Heart left ventricle (tissue), 16 donors: ENCODE data around the gene SLC9A8. TPM values are rescaled to one million over a fixed set of nuclear protein-coding genes. Genes with fewer than 3 reads are reported as not detected.
A peak's percentile ranks its signal among the peaks of the same experiment; 100 is the strongest.

Source experiments
- ATAC-seq, 4 donors: fragments of 200-7000 bp; cut with Tn5 transposase; one replicate each; pipeline ENCODE4 v1.9.1; 2020 to 2022; ENCODE audit warnings: moderate library complexity in 4 of 4, mild to moderate bottlenecking in 3 of 4, moderate number of reproducible peaks in 1 of 4
- DNase-seq, 5 donors: peaks; one replicate each; pipeline ENCODE4 v3.0.0-alpha.2; 2020
- H3K27ac ChIP-seq, 12 donors: fragments of 200-600 bp; sonication (generic) in 4 of 12; one replicate each; pipeline versions ENCODE4 v1.5.0 to v1.8.0; 2016 to 2022; ENCODE audit warnings: mild to moderate bottlenecking in 2 of 12
- H3K27me3 ChIP-seq, 9 donors: fragments of 200-600 bp; sonication (generic) in 2 of 9; one replicate each; pipeline versions ENCODE4 v1.5.1 to v1.8.0; 2016 to 2022; ENCODE audit warnings: mild to moderate bottlenecking in 3 of 9
- H3K36me3 ChIP-seq, 9 donors: fragments of 200-600 bp; sonication (generic) in 2 of 9; one replicate each; pipeline versions ENCODE4 v1.5.0 to v1.8.0; 2018 to 2022; ENCODE audit warnings: mild to moderate bottlenecking in 2 of 9
- H3K4me1 ChIP-seq, 12 donors: fragments of 200-600 bp; sonication (generic) in 4 of 12; one replicate each; pipeline versions ENCODE4 v1.5.0 to v1.8.0; 2016 to 2022; ENCODE audit warnings: mild to moderate bottlenecking in 3 of 12
- H3K4me3 ChIP-seq, 12 donors: fragments of 200-600 bp; sonication (generic) in 4 of 12; one replicate each; pipeline versions ENCODE4 v1.5.0 to v1.8.0; 2017 to 2022; ENCODE audit warnings: mild to moderate bottlenecking in 9 of 12, moderate library complexity in 4 of 12
- H3K9me3 ChIP-seq, 12 donors: fragments of 200-600 bp; sonication (generic) in 4 of 12; one replicate each; pipeline versions ENCODE4 v1.5.0 to v1.8.0; 2016 to 2022; ENCODE audit warnings: mild to moderate bottlenecking in 1 of 12
- CTCF ChIP-seq, 12 donors: fragments of 200-600 bp; sonication (generic) in 4 of 12; IDR thresholded peaks; one replicate each; pipeline versions ENCODE4 v1.5.0 to v1.8.0; 2018 to 2022; ENCODE audit warnings: antibody characterized with exemption in 12 of 12, mild to moderate bottlenecking in 5 of 12
- POLR2A ChIP-seq, 2 donors: fragments of 450-650 bp; IDR thresholded peaks; one replicate each; pipeline ENCODE4 v1.6.1; 2017; ENCODE audit warnings: antibody characterized with exemption in 2 of 2, mild to moderate bottlenecking in 2 of 2, moderate library complexity in 2 of 2
- WGBS, 4 donors: extraction: QIAGEN DNeasy Blood & Tissue Kit in 2 of 4; methylation state at CpG; one replicate each; pipeline versions ENCODE4 v1.1.5 to v1.1.7; 2013 to 2018; 5-methylcytosine and 5-hydroxymethylcytosine counted together
- intact Hi-C, 10 donors: fragments of 100-400 bp; cut with DNase I; formaldehyde crosslinking; loops; one replicate each; pipeline versions ENCODE4 v1.11.1 to v1.14.2; 2022
- polyA plus RNA-seq, 2 donors: library from polyadenylated mRNA; stranded (reverse); fragments of 200-250 nt; gene quantifications; one replicate each; pipeline ENCODE4 v1.2.3, GENCODE V29; 2013
- total RNA-seq, 9 donors: library from RNA; depleted of rRNA in 2 of 9; stranded (reverse); fragments of >200 nt in 2 of 9; fragmentation: NEBNext Ultra II Directional in 3 of 9; extraction: Animal tissue kit (Norgen Biotek cat#: 25700) in 3 of 9; gene quantifications; one replicate each; pipeline versions ENCODE4 v1.1.0 to v1.2.4, GENCODE V29; 2016 to 2023
- donor health status: ischemic (EF 13 %, LVEDD 7.1; RV severe dilation, severe dysfunction).
- donor health status: healthy with polysubstance abuse.
- donor health status: DM: no; HTN: yes; CAD: no.
- donor health status: DM: no; HTN: no; CAD: no.
- donor health status: ischemic (EF 25% LVEDD 6.9; RV normal size, moderate dysfunction).
- donor health status: ischemic (EF 25% LVEDD 5.7; RV mildly dilated, moderate dysfunction).
- donor health status: healthy.
- donor health status: DM: yes; HTN: yes; CAD: no.
- donor health status: ischemic (EF 35%, LVEDD 5.7; RV mildly dilated, moderate dysfunction).
- donor health status: nonischemic (EF 11% LVEDD 7.7; RV severe dilation, severe dysfunction).
- donor health status: DM: yes; HTN: yes; CAD: no.
- donor health status: PGD.
- donor health status: ischemic (EF 29% LVEDD 5.4; RV normal size, mild dysfunction).
- donor health status: nonischemic (EF 23%, LVEDD 6.1; RV moderate dilation, normal function).

SLC9A8 gene
- total and polyA plus RNA-seq, 11 donors, result 4.6 to 12.5 (median 6.2) TPM

GRCh38 chr20:49928411-49929141 is 115.9 kb downstream of the SLC9A8 start:
- Histone ChIP-seq H3K27ac (peak overlapping the region in 2 of 12 donors; percentile 7 to 61), H3K4me3 (no peak overlapping the region), H3K27me3 (no peaks in the 10 kb centered on the region), H3K4me1 (peaks cover 0 to 18% (median 1%) of the 10 kb centered on the region in 12 donors), H3K9me3 (no peaks in the 10 kb centered on the region), H3K36me3 (no peaks in the 10 kb centered on the region)
- ATAC-seq (peak; percentile 80 to 87 (median 83)), DNase-seq (peak; percentile 65 to 81 (median 73))
- intact Hi-C loops, result loop anchor here in 7 of 10 donors (1.0 to 10.0 kb wide), 8 partner anchors 36 to 388 kb away; no protein-coding TSS in a partner anchor
- TF ChIP-seq CTCF (IDR thresholded peaks at IDR 0.05) (peak; percentile 86 to 97 (median 92)), POLR2A (IDR thresholded peaks at IDR 0.05) (no peak)
- WGBS, 4 donors, result 14 to 18% (median 16%) methylated on average over 15 of the region's 15 CpGs

DNA sequence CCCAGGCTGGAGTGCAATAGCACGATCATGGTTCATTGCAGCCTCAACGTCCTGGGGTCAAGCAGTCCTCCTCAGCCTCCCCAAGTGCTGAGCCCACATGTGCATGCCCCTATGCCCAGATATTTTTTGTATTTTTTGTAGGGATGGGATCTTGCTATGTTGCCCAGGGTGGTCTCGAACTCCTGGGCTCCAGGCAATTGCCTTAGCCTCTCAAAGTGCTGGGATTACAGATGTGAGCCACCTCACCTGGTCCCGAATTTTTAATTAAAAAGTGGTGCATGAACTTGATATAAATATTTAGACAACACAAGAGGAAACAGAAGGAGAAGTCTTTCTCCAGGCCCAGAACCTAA is 116.5 kb downstream of the SLC9A8 start:
- peak in 1 of 4 donors; percentile 27 for ATAC-seq
- DNase-seq, result no peak
- H3K4me3 ChIP-seq, result no peak overlapping the region
- intact Hi-C loops, result loop anchor here in 6 of 10 donors (2.0 to 10.0 kb wide), 7 partner anchors 37 to 388 kb away; no protein-coding TSS in a partner anchor
- no peak overlapping the region for H3K27ac ChIP-seq
- peaks cover 0 to 18% (median 1%) of the 10 kb centered on the region in 12 donors for H3K4me1 ChIP-seq
- TF ChIP-seq CTCF (IDR thresholded peaks at IDR 0.05), result no peak
- no peak for TF ChIP-seq POLR2A (IDR thresholded peaks at IDR 0.05)
- no peaks in the 10 kb centered on the region for H3K36me3 ChIP-seq
- 30 to 45% (median 37%) methylated on average over 4 of the region's 4 CpGs for WGBS, 4 donors
- no peaks in the 10 kb centered on the region for H3K9me3 ChIP-seq
- H3K27me3 ChIP-seq, result no peaks in the 10 kb centered on the region

GRCh38 chr20:49935746-49936152 is 123.1 kb downstream of the SLC9A8 start:
- Histone ChIP-seq H3K27me3 (no peaks in the 10 kb centered on the region), H3K9me3 (no peaks in the 10 kb centered on the region), H3K36me3 (peaks cover 0 to 18% (median 7%) of the 10 kb centered on the region in 9 donors), H3K4me1 (peaks cover 9 to 49% (median 30%) of the 10 kb centered on the region in 12 donors), H3K4me3 (peak overlapping the region; percentile 69 to 100 (median 97)), H3K27ac (peak overlapping the region in 11 of 12 donors; percentile 77 to 98 (median 92))
- WGBS, 4 donors, result 30 to 45% (median 41%) methylated on average over 21 of the region's 21 CpGs
- DNase-seq, result peak in 1 of 5 donors; percentile 46
- intact Hi-C loops, result no loop called here
- TF ChIP-seq CTCF (IDR thresholded peaks at IDR 0.05) (no peak), POLR2A (IDR thresholded peaks at IDR 0.05) (no peak)
- ATAC-seq, result peak in 3 of 4 donors; percentile 9 to 17 (median 11)
